GM12892 (cell line): ENCODE results near the gene DECR2.

ENCODE experiments used
- POLR2A ChIP-seq: IDR thresholded peaks from 2 replicates; pipeline ENCODE4 v1.6.1; 2011; ENCODE audit warnings: low read depth, low read length, control low read depth
- POLR2AphosphoS5 ChIP-seq: IDR thresholded peaks from 2 replicates; pipeline ENCODE4 v1.6.1; 2011; ENCODE audit warnings: low read depth, low read length, control low read depth

- no peak for TF ChIP-seq POLR2A
- no peak for TF ChIP-seq POLR2AphosphoS5
These were observed 46.7 kb upstream of the DECR2 start for GRCh38 chr16:354971-355461.
